GM23338 (cell line): ENCODE measurements around the gene RBM33.

ENCODE experiments used
- EZH2 ChIP-seq: fragments of 200-600 bp; sonication (generic); IDR thresholded peaks from one replicate; pipeline ENCODE4 v1.8.0; 2017; ENCODE audit warnings: antibody characterized with exemption, mild to moderate bottlenecking, low read depth; ENCODE audit not compliant: unreplicated experiment
- TF ChIP-seq, protein P1 (sequence below), 2 experiments: fragments of 200-600 bp in 1 of 2; sonication (generic) in 1 of 2; conservative IDR thresholded peaks; 2 replicates each; pipeline versions ENCODE4 v1.5.1 to v1.6.1; 2016 to 2017; ENCODE audit warnings: antibody characterized with exemption in 2 of 2, low read depth in 2 of 2, mild to moderate bottlenecking in 2 of 2, moderate library complexity in 1 of 2

- TF ChIP-seq EZH2, result no peak
- TF ChIP-seq, protein P1, sequence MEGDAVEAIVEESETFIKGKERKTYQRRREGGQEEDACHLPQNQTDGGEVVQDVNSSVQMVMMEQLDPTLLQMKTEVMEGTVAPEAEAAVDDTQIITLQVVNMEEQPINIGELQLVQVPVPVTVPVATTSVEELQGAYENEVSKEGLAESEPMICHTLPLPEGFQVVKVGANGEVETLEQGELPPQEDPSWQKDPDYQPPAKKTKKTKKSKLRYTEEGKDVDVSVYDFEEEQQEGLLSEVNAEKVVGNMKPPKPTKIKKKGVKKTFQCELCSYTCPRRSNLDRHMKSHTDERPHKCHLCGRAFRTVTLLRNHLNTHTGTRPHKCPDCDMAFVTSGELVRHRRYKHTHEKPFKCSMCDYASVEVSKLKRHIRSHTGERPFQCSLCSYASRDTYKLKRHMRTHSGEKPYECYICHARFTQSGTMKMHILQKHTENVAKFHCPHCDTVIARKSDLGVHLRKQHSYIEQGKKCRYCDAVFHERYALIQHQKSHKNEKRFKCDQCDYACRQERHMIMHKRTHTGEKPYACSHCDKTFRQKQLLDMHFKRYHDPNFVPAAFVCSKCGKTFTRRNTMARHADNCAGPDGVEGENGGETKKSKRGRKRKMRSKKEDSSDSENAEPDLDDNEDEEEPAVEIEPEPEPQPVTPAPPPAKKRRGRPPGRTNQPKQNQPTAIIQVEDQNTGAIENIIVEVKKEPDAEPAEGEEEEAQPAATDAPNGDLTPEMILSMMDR (conservative IDR thresholded peaks at IDR 0.05; ENCODE audit: low read depth in 2 of 2), result no peak
Measured at GRCh38 chr7:155646669-155647068, 2.2 kb downstream of the RBM33 start.
